ENCODE results near the gene MEP1B. TPM values are rescaled to one million over a fixed set of nuclear protein-coding genes. Genes with fewer than 3 reads are reported as not detected.
"Not testable (repeated sequence)": the region's sequence is repeated elsewhere in the genome, so short reads cannot be mapped to it uniquely, and the experiment has no call there.

The MEP1B gene
- total RNA-seq, 1 donor from 2014 or later = not detected

GRCh38 chr18:32175265-32175664 is 14.6 kb upstream of the MEP1B start:
- H3K36me3 ChIP-seq (ENCODE audit: control insufficient read depth, insufficient read depth, low read length) = no peaks in the 10 kb centered on the region
- H3K27me3 ChIP-seq (ENCODE audit: control insufficient read depth, insufficient read depth, low read length) = no peaks in the 10 kb centered on the region

GRCh38 chr18:32176745-32177144 is 13.1 kb upstream of the MEP1B start:
- H3K27me3 ChIP-seq (ENCODE audit: control insufficient read depth, insufficient read depth, low read length); H3K4me3 ChIP-seq (ENCODE audit: low read depth, low read length); H3K36me3 ChIP-seq (ENCODE audit: control insufficient read depth, insufficient read depth, low read length); DNase-seq (ENCODE audit: low read depth): not testable (repeated sequence)

More at GRCh38 chr18:32175265-32175664, 14.6 kb upstream of the MEP1B start:
- no peak for DNase-seq (ENCODE audit: low read depth)
- TF ChIP-seq CTCF (IDR thresholded peaks at IDR 0.05; ENCODE audit: insufficient read depth, low read length, poor library complexity, severe bottlenecking) = no peak
- H3K4me3 ChIP-seq (ENCODE audit: low read depth, low read length) = no peak overlapping the region

- no peak overlapping the region for H3K4me3 ChIP-seq (ENCODE audit: low read depth, low read length)
- DNase-seq (ENCODE audit: low read depth) = no peak
- no peak for TF ChIP-seq CTCF (IDR thresholded peaks at IDR 0.05; ENCODE audit: insufficient read depth, low read length, poor library complexity, severe bottlenecking)
- H3K36me3 ChIP-seq (ENCODE audit: control insufficient read depth, insufficient read depth, low read length) = no peaks in the 10 kb centered on the region
- no peaks in the 10 kb centered on the region for H3K27me3 ChIP-seq (ENCODE audit: control insufficient read depth, insufficient read depth, low read length)
Observed at GRCh38 chr18:32177530-32177929, 12.3 kb upstream of the MEP1B start.

- Histone ChIP-seq H3K27me3 (ENCODE audit: control insufficient read depth, insufficient read depth, low read length) (no peaks in the 10 kb centered on the region), H3K36me3 (ENCODE audit: control insufficient read depth, insufficient read depth, low read length) (no peaks in the 10 kb centered on the region), H3K4me3 (ENCODE audit: low read depth, low read length) (no peak overlapping the region)
- DNase-seq (ENCODE audit: low read depth) = no peak
- TF ChIP-seq CTCF (IDR thresholded peaks at IDR 0.05; ENCODE audit: insufficient read depth, low read length, poor library complexity, severe bottlenecking) = no peak
Observed at GRCh38 chr18:32183503-32183902, 6.3 kb upstream of the MEP1B start.

GRCh38 chr18:32190209-32190608 is 370 bp downstream of the MEP1B start:
- no peak for TF ChIP-seq CTCF (IDR thresholded peaks at IDR 0.05; ENCODE audit: insufficient read depth, low read length, poor library complexity, severe bottlenecking)
- Histone ChIP-seq H3K4me3 (ENCODE audit: low read depth, low read length) (no peak overlapping the region), H3K36me3 (ENCODE audit: control insufficient read depth, insufficient read depth, low read length) (no peaks in the 10 kb centered on the region), H3K27me3 (ENCODE audit: control insufficient read depth, insufficient read depth, low read length) (no peaks in the 10 kb centered on the region)
- DNase-seq (ENCODE audit: low read depth) = no peak

GRCh38 chr18:32195881-32196815 is 6.3 kb downstream of the MEP1B start:
- no peak for DNase-seq (ENCODE audit: low read depth)
- no peaks in the 10 kb centered on the region for H3K27me3 ChIP-seq (ENCODE audit: control insufficient read depth, insufficient read depth, low read length)
- no peak for TF ChIP-seq CTCF (IDR thresholded peaks at IDR 0.05; ENCODE audit: insufficient read depth, low read length, poor library complexity, severe bottlenecking)
- H3K4me3 ChIP-seq (ENCODE audit: low read depth, low read length) = no peak overlapping the region
- no peaks in the 10 kb centered on the region for H3K36me3 ChIP-seq (ENCODE audit: control insufficient read depth, insufficient read depth, low read length)
